OCI-LY1 (cell line): ENCODE results near the gene ZNF618.

ENCODE experiments used
- EZH2 ChIP-seq: fragments of 200-600 bp; sonication (generic), shearing (Covaris generic); IDR thresholded peaks from 2 replicates; pipeline ENCODE4 v1.8.0; 2017; ENCODE audit warnings: borderline replicate concordance, mixed run types, mild to moderate bottlenecking, antibody characterized with exemption, low read length, moderate library complexity, mixed read lengths
- TF ChIP-seq, protein P1 (sequence below): fragments of 200-600 bp; sonication (generic), shearing (Covaris generic); IDR thresholded peaks from 2 replicates; pipeline ENCODE4 v1.5.1; 2017; ENCODE audit warnings: mild to moderate bottlenecking, antibody characterized with exemption, low read length, moderate library complexity, mixed read lengths

DNA sequence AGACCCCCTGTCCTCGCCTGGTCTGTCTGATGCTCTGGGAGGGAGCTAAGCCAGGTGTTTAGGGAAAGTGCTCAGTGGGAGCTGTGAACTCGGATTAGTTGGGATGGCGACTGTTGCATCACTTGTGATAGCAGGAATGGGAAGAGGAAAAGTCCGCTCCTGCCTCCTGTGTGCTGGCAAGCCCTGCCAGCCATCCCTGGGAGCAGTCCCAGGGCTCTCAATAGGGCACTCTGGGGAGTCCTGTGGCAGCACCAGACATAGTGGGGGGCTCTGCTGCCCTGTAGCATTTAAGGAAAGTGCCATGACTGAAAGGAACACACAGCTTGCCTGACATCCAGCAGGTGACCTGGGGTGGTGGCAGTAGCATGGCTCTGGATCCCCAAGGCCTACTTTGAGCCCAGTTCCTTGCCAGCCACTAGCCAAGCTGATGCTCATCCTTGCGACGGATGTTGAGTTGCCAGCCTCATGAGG lies 120.5 kb downstream of the ZNF618 start:
- TF ChIP-seq, protein P1, sequence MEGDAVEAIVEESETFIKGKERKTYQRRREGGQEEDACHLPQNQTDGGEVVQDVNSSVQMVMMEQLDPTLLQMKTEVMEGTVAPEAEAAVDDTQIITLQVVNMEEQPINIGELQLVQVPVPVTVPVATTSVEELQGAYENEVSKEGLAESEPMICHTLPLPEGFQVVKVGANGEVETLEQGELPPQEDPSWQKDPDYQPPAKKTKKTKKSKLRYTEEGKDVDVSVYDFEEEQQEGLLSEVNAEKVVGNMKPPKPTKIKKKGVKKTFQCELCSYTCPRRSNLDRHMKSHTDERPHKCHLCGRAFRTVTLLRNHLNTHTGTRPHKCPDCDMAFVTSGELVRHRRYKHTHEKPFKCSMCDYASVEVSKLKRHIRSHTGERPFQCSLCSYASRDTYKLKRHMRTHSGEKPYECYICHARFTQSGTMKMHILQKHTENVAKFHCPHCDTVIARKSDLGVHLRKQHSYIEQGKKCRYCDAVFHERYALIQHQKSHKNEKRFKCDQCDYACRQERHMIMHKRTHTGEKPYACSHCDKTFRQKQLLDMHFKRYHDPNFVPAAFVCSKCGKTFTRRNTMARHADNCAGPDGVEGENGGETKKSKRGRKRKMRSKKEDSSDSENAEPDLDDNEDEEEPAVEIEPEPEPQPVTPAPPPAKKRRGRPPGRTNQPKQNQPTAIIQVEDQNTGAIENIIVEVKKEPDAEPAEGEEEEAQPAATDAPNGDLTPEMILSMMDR: no peak
- no peak for TF ChIP-seq EZH2
